Heart left ventricle (tissue), 13 donors: ENCODE results near the gene NLRP1.

Experiments used
- POLR2A ChIP-seq, 2 donors: fragments of 450-650 bp; IDR thresholded peaks; one replicate each; pipeline ENCODE4 v1.6.1; 2017; ENCODE audit warnings: antibody characterized with exemption in 2 of 2, mild to moderate bottlenecking in 2 of 2, moderate library complexity in 2 of 2
- TF ChIP-seq, protein P1 (sequence below), 12 donors: fragments of 200-600 bp; sonication (generic) in 4 of 12; IDR thresholded peaks; one replicate each; pipeline versions ENCODE4 v1.5.0 to v1.8.0; 2018 to 2022; ENCODE audit warnings: antibody characterized with exemption in 12 of 12, mild to moderate bottlenecking in 5 of 12
- donor health status: ischemic (EF 13 %, LVEDD 7.1; RV severe dilation, severe dysfunction).
- donor health status: DM: no; HTN: yes; CAD: no.
- donor health status: DM: no; HTN: no; CAD: no.
- donor health status: ischemic (EF 25% LVEDD 6.9; RV normal size, moderate dysfunction).
- donor health status: ischemic (EF 25% LVEDD 5.7; RV mildly dilated, moderate dysfunction).
- donor health status: ischemic (EF 35%, LVEDD 5.7; RV mildly dilated, moderate dysfunction).
- donor health status: nonischemic (EF 11% LVEDD 7.7; RV severe dilation, severe dysfunction).
- donor health status: DM: yes; HTN: yes; CAD: no.
- donor health status: PGD.
- donor health status: ischemic (EF 29% LVEDD 5.4; RV normal size, mild dysfunction).
- donor health status: nonischemic (EF 23%, LVEDD 6.1; RV moderate dilation, normal function).

DNA sequence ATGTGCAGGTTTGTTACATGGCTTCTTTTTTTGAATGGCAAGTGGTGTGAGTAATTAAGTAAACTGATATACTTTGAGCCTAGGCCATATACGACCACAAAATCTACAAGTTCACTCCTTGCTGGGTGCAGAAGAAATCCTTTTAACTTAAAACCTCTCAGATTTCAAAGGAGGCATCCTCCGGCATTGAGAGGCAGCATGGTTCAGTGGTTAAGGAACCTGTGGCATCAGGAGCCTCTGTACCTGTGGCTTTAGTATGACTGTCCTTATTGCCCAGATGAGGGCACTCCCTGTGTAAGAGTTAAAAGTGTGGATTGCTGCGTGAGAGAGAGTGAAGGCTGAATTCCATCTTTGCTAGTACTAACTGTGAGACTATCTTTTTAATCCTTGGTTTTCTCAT, 3.3 kb downstream of the NLRP1 start:
- TF ChIP-seq POLR2A (IDR thresholded peaks at IDR 0.05): no peak
- TF ChIP-seq, protein P1, sequence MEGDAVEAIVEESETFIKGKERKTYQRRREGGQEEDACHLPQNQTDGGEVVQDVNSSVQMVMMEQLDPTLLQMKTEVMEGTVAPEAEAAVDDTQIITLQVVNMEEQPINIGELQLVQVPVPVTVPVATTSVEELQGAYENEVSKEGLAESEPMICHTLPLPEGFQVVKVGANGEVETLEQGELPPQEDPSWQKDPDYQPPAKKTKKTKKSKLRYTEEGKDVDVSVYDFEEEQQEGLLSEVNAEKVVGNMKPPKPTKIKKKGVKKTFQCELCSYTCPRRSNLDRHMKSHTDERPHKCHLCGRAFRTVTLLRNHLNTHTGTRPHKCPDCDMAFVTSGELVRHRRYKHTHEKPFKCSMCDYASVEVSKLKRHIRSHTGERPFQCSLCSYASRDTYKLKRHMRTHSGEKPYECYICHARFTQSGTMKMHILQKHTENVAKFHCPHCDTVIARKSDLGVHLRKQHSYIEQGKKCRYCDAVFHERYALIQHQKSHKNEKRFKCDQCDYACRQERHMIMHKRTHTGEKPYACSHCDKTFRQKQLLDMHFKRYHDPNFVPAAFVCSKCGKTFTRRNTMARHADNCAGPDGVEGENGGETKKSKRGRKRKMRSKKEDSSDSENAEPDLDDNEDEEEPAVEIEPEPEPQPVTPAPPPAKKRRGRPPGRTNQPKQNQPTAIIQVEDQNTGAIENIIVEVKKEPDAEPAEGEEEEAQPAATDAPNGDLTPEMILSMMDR (IDR thresholded peaks at IDR 0.05): no peak
